DMS79 (cell line): Measurements from ENCODE around the gene SLC19A1.

Source experiments
- DNase-seq: peaks from one replicate; lab custom pipeline; 2025; lab: John Stamatoyannopoulos, UW

SLC19A1 gene

GRCh38 chr21:45544449-45545235 lies 2.4 kb upstream of the SLC19A1 start:
- no peak for DNase-seq

GRCh38 chr21:45543710-45544448 lies 1.6 kb upstream of the SLC19A1 start:
- DNase-seq: no peak

DNA sequence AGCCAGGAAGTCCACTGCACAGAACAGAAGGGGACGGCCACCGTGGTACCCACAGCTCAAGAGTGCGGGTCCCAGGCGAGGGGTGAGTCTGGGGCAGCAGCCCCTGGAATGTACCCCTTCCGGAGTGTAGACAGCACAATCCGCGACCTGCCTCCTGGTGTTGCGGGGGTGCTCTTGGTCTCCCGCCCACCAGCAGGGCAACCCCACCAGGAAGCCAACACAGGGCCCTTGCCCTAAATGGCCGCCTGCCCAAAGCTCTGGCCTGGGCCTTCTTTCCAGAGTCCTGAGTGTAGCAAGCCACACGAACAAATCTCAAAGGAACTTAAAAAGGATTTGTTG lies 1.1 kb upstream of the SLC19A1 start:
- DNase-seq: no peak

GRCh38 chr21:45542667-45543370 lies 579 bp upstream of the SLC19A1 start:
- DNase-seq: no peak

DNA sequence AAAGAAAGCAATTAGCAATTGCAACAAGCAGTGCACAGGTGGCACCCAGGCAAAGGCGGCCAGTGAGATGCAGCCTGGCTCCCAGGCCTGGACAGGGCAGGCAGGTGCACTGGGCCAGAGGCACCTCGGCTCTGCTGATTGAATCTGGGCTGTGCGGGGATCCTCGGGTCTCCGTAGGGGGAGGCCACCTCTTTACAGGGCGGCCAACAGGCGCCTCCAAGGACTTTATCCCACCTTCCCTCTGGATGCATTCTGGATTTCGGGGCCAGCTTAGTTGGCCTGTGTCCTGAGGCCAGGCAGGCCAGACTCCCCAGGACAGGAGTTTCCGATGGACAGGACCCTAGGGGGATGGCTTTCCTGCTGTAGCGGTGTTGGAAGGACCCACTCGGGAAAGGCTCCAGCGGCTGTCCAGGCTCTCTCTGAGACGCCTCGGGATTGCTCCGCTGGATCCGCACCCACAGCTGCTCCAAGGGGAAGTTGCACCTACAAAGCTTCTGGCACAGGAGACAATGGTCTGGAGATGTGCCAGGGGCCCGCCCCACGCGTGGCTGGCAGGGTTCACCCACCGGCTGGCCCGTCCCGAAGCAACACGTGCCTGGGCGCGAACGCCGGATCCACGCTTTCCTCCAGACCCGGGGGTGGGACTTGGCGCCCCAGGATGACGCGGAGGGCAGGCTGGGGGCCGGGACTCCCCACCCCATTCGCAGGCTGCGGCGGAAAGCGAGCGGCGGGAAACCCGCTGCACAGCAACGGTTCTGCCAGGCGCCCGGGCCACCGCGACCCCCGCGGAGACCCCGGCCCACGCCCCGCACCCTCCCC lies 810 bp downstream of the SLC19A1 start:
- DNase-seq: no peak

DNA sequence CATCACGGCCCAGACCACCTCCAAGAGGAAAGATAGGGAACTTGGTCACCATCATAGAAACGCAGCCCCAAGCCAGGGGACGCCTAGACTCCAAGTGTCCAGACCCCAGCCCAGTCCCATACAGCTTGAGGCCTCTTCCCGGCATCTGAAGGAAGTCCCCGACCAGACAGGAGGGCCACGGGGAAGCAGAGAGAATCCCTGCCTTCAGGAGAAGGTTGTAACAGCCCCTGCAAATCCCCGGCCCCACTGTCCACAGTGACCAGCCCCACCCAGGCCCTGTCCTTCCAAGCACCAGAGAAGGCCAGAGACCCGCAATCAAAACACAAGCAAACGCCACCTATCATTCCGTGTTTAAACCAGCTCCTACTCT lies 1.7 kb downstream of the SLC19A1 start:
- DNase-seq: no peak

DNA sequence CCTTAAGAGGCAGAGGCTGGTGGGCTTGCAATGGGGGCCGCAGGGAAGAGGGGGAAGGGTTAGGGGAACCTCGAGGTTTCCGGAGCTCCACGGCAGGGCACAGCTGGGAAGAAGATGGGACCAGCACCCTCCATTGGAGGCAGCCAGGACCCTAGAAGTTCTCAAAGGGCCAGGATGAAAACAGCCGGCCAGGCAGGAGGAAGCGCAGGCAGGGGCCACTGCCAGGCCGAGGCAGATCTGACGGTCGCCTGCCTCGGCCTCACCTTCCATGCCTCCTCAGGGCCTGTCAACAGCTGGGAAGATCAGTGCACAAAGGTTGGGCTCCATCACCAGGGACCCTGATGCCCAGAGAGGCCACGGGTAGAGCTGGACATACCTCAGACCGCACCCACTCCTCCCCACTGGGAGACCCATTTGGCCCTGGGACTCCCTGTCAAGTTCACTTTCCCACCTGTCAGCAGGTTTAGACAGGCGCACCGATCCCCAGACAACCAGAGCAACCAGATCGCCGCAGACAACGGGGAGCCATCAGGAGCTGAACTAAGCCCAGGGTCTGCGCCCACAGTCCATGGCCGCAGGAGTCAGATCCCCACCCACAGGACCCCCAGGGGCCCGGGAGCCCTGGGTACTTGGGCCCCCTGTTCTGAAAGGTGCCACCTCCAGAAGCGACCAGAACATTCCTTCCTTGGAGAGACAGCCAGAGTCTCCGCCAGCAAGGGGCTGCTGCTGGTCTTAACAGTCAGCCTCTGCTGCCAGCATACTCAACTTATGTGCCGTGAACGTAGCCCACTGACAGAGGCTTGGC lies 2.2 kb downstream of the SLC19A1 start:
- DNase-seq: no peak

DNA sequence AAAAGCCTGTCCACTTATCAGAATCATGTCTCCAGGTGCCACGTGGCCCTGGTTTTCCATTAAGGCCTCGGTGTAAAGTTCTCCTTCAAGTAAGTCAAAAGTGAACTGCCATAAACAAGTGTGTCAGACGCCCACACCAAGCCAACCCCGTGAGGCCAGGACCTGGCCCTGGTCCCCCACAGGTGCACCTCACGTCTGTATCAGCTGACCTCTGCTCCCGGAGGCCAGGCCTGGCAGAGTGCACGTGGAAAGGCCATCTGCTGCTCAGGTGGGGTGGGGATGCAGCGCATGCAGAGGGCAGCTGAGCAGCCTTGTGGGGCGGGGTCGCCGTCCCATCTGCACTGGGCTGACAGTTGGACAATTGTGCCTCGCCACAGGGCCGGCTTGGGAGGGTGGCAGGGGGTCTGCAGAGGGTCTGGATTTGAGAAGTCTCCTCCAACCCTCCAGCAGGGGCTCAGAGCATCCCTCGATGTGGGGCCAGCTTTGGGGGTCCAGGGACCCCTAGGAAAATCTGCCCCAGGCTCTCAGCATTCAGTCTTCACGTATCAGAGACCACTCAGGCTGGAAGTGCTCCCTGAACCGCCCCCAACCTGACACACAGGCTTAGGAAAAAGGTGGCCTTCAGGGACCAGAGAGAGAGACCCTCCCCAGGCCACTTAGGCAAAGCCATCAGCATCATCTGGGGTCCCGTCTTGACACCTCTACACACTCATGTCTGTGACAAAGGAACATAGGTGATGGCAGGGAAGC lies 3.0 kb downstream of the SLC19A1 start:
- no peak for DNase-seq

- no peak for DNase-seq
Measured at GRCh38 chr21:45538381-45539045, 3.7 kb downstream of the SLC19A1 start.

DNA sequence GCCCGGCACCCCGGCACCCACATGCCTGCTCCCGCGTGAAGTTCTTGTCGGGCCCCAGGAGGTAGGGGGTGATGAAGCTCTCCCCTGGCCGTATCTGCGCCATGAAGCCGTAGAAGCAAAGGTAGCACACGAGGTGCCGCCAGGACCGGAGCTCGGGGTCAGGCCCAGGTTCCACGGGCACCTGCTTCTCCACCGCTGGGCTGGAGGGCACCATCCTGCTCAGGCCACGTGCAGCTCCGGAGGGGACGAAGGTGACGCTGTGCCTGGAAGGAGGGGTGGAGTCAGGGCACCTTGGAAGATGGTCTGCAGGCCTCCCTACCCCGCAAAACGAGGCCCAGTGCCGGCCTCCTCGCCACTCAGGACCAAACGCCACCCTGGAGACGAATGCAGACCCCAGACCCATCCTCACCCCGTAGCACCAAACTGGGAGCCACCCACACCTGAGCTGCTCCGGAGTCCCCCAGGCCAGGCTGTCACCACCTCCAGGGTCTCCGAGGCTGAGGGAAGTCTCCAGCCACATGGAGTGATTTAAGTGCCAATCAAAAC lies 4.4 kb downstream of the SLC19A1 start:
- DNase-seq: no peak

DNA sequence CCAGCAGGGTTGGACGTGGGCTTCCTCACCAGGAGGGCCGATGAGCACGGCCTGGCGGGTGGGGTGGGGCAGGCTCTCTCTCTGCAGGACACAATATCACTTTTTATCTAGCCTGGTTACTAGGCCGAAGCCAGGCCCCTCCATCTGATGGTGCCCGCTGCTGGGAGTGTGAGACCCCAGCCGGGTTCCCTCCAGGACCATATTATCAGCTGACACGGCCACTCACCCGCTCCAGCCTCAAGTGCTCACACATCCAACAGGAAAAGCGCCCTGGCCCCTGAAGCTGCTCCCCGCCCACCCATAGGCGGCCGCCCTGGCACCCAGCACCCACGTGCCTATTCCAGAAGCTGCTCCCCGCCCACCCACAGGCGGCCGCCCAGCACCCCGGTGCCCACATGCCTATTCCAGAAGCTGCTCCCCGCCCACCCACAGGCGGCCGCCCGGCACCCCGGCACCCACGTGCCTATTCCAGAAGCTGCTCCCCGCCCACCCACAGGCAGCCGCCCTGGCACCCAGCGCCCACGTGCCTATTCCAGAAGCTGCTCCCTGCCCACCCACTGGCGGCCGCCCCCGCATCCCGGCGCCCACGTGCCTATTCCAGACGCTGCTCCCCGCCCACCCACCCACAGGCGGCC lies 5.0 kb downstream of the SLC19A1 start:
- no peak for DNase-seq

- no peak for DNase-seq
Measured at GRCh38 chr21:45536301-45537081, 5.7 kb downstream of the SLC19A1 start.

DNA sequence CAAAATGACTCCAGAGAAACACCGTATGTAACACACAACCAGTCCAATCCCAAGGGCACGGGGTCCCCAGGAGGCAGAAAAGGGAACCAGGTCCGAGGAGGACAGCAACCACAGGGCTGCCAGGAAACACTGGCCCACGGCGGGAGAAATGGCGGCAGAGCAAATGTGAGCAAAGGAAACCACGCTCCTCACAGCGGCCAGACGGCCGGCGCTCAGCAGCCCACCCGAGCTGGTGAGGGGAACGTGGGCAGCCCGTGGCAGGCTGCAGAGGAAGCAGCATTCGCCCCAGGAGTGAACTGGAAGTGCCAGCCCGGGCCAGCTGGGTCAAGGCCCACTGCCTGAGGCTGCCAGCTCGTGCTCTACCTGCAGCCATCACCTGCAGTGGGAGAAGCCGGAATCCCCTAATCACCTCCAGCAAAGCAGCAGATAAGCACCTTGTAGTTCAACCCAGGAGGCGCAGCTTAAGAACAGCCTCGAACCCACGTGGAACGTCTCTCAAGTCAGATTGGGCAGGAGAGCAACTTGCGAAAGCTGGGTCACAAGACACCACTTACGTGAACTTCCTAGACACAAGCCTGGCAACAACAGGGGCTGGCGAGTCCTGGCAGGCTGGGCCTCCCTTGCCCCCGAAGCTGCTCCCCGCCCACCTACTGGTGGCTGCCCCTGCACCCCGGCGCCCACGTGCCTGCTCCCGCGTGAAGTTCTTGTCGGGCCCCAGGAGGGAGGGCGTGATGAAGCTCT lies 6.7 kb downstream of the SLC19A1 start:
- no peak for DNase-seq

DNA sequence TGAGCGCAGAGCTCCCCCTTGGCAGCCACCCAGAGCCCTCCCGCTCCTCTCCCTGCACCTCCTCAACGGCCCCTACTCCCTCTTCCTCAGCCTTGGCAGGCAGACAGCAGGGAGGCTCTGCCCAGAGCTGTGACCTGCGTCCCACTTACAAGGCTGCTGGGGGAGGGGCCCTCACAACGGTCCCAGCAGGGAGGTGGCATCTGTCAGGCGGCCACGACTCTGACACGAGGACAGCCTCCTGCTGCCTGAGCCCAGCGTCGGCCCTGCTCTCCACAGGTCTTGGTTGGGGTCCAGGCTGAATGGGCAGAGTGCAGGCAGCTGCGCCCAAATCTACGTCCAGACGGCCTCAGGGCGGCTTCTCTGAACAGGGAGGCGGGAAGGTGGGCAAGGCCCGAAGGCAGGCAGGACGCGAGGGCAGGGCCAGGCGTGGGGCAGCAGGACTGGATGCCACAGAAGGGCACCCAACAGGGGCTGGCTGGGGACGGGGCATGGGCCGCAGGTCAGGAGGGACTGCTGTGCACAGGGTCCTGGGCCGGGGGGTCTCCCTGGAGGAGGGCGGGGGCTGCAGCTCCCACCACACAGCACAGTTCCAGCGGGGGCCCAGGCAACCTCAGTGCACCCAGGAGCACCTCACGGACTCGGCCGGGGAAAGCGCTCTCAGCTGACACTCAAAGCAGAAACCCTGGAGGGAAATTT lies 7.5 kb downstream of the SLC19A1 start:
- peak; percentile 77 for DNase-seq

- DNase-seq: no peak
Measured at GRCh38 chr21:45533846-45534635, 8.2 kb downstream of the SLC19A1 start.

- no peak for DNase-seq
Measured at GRCh38 chr21:45533361-45533845, 8.8 kb downstream of the SLC19A1 start.
